Fibroblast of skin of left biceps (primary cell): ENCODE results near the gene ZP1.
A peak's percentile ranks its signal among the peaks of the same experiment; 100 is the strongest.

Experiments used
- DNase-seq, 2 experiments: peaks; one replicate each; pipeline ENCODE4 v3.0.0-alpha.2; 2013; ENCODE audit warnings: low read depth in 2 of 2

Gene ZP1

DNA sequence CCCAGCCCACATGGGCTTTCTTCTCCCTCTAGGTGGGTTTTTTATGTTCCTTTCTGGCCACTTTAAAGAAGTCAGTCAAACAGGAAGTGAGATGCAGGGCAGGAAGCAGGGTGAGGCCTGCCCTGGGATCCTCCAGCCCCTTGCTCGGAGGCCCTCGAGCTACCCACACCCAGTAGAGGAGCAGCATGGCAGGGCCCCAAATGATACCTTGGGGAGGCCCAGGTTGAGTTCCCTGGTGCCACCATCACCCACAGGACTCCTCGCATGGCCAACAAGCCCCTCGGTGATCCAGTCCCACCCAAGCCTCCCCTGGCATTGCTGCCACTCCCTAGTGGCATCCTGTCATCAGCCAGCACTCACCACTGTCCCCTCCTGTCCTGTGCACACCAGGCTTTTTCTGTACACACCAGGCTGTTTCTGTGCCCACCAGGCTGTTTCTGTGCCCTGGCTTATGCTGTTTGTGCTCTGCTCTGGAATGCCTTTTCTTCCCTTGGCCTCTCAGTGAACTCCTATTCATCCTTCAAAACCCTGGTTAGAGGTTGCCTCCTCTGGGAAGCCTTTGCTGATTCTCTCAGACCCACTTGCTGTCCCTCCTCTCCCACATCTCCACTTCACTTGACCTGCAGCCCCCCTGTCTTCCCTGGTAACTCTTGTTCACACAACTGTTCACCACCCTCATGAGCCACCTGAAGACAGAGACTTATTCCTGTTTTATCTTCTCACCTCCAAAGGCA, 8.4 kb upstream of the ZP1 start:
- DNase-seq, result no peak

DNA sequence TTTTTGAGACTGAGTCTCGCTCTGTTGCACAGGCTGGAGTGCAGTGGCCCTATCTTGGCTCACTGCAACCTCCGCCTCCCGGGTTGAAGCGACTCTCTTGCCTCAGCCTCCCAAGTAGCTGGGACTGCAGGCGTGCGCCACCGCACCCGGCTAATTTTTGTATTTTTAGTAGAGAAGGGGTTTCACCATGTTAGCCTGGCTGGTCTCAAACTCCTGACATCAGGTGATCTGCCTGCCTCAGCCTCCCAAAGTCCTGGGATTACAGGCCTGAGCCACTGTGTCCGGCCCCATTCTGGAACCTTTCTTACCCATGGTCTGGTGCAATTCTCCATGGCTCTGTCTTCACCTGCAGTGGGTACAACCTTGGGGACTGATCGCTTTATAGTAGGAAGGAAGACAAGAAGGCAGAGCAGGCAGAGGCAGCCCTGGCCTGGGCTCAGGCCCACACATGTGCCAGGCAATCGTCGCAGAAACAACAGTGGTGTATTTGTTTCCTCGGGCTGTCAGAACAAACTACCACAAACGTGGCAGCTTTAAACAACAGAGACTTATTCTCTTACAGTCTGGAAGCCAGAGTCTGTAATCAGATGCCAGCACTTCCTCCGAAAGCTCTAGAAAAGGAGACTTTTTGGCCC, 7.6 kb upstream of the ZP1 start:
- no peak for DNase-seq

DNA sequence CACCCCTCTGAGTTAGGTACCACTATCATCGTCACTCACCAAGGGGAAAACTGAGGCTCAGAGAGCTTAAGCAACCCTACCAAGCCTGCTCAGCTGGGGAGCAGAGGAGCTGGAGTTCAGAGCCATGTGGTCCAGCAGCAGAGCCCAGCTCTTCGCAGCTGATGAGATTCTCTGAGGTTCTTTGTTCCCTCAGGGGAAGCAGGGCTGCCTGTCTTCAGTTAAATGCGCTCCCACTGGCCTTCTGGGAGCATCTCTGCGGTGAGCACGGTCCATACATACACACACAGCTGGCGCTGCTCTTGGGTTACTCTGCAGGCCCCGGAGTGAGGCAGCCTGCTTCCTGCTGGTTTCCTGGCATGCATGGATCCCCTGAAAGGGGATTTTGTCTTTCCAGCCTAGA, 6.4 kb upstream of the ZP1 start:
- peak in 1 of 2 experiments; percentile 3 for DNase-seq

DNA sequence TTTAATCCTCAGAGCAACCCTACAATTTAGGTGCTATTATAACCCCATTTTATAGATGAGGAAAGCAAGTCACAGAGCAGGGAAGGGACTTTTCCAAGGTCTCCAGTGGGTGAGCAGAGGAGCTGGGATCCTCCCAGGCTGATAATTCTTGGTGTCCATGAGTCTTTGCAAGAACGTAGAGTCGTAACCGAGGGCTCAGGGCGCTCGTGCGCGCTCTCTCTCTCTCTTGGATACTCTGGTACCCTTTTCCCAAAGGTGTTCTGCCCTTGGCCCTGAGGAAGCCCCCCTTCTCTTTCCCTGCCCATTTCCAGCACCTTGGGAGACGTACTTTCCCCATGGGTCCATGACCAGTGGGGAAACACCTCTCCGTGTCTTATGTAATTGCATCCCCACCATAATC, 5.2 kb upstream of the ZP1 start:
- DNase-seq, result no peak

DNA sequence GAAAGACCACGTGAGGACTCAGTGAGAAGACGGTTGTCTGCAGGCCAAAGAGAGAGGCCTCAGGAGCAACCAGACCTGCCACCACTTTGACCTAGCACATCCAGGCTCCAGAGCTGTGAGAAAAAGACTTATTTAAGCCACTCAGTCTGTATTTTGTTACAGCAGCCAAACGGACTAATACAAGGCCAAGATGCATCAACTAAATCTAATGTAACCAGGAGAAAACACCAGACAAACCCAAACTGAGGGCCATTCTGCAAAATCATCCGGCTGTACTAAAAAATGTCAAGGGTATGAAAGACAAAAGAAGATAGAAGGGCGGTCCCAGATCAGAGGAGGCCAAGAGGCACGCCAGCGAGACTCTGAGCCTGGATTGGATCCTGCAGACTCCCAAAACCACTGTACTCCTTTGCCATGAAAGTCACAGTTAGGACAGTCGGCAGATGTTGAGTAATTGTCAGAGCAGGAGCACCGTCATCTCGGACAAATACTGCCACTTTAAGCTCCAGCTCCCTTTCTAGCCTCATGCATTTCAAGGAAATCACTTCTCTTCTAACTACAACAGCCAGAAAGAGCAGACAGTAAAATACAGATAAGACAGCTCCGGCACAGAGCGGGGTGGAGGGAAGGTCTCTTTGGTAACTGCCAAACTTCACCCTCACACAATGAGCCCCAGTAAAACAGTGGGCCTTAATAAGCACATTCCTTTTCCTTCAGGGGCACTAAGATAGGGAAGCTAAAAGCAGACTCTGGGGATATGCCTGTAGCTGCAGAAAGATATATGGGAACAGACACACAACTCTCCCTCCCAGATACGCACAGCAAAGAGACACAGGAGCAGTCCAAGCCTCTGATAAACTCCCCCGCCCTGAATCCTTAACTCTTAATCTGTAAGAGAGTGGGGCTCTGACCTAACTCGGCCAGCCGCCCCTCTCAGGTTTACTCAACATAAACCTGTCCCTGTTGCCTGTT, 3.5 kb upstream of the ZP1 start:
- DNase-seq, result no peak

DNA sequence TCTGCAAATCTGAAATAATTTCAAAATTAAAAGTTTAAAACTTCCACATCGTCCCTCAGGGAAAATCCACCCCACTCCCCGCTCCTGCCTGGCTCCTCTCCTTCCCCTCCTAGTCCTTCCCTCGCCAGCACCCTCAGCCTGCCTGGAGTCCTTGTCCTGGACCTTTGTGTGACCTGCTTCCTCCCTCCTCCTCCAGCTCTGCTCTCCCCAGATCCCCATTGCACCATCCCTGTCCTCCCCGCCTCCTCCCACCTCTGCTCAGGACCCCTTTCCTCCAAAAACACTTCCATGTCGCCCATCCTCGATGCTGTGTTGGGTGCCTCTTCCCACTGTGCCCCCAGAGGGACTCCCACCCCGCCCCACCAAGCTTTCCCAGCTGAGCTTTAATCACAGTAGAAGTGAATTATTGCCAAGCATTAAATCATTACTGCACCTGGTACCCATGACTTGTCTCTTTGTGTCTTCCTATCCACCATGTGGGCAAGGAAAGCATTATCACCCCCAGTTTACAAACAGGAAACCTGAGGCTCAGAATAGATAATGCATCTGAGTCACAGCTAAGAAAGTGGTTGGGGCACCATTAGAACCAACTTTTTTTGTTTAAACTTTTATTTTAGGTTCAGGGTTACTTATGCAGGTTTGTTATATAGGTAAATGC, 2.4 kb upstream of the ZP1 start:
- no peak for DNase-seq

DNA sequence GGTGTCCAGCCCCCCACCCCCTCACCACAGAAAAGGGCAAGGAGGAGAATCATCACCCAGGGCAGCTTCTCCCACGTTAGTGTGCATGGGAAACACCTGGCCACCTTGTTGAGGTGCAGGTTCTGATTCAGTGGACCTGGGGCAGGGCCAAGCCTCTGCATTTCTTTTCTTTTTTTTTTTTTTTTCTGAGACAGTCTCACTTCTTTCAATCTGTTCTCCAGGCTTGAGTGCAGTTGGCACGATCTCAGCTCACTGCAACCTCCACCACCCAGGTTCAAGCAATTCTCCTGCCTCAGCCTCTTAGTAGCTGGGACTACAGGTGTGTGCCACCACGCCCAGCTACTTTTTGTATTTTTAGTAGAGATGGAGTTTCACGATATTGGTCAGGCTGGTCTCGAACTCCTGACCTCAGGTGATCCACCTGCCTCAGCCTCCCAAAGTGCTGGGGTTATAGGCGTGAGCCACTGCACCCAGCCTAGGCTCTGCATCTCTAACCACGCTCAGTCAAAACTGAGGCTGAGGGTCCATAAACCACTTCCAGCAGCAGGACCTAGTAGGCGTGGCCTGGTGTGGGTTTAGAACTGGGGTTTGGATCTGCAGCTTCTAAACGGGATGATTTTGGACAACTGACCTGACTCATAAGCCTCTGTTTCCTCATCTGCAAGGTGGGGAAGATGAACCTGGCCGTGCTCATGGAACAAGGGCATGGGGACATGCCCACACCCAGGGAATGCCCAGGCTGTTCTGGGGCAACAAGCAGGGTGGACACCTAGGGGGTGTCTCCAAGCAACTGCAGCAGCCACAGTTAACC, 734 bp downstream of the ZP1 start:
- DNase-seq, result no peak

DNA sequence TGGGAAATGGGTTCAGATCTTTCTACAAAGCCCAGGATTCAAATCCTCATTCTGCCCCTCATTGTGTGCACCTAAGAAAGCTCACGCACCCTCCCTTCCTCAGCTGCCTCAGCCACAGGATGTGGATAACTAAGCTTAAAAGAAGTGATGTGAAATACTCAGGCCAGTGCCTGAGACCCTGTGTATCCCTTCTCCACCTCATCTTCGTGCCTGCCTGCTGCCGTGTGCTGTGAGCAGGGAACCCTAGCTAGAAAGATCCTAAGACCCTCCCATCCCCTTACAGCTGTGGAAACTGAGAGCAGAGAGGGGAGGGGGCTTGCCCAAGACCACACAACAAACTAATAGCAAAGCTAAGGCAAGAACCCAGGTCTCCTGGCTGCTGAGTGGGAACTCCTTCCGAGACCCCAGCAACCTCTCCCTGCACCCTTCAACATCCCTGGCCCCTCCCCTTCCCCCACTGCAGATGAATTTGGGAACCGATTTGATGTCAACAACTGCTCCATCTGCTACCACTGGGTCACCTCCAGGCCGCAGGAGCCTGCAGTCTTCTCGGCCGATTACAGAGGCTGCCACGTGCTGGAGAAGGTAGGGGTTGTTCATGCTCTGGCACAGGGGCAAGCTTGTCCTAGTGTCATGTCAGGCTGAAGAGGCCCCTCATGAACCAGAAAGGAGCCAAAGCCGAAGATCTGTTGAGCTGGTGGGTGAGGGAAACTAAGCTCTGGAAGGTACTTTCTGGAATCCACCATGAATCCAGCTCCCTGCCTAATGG, 1.5 kb downstream of the ZP1 start:
- DNase-seq, result no peak

DNA sequence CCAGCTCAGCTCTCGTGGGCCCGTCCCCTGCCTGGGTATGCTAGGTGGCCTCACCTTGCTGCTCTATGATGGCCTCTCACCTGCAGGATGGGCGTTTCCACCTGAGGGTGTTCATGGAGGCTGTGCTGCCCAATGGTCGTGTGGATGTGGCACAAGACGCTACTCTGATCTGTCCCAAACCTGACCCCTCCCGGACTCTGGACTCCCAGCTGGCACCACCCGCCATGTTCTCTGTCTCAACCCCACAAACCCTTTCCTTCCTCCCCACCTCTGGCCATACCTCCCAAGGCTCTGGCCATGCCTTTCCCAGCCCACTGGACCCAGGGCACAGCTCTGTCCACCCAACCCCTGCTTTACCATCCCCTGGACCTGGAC, 2.1 kb downstream of the ZP1 start:
- no peak for DNase-seq

DNA sequence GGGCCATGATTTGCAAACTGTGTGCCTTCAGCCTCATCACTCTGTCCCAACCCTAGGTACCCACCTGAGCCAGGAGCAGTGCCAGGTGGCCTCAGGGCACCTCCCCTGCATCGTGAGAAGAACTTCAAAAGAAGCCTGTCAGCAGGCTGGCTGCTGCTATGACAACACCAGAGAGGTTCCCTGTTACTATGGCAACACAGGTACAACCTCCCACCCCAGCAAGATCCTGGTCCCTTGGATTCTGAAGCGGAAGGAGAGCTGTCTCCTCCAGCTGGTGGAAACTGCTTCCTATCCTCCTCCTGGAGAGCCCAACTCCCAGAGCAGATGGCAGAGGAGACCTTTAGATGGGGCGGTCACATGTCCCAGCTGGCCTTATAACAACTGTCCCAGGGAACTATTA, 2.9 kb downstream of the ZP1 start:
- DNase-seq, result no peak

DNA sequence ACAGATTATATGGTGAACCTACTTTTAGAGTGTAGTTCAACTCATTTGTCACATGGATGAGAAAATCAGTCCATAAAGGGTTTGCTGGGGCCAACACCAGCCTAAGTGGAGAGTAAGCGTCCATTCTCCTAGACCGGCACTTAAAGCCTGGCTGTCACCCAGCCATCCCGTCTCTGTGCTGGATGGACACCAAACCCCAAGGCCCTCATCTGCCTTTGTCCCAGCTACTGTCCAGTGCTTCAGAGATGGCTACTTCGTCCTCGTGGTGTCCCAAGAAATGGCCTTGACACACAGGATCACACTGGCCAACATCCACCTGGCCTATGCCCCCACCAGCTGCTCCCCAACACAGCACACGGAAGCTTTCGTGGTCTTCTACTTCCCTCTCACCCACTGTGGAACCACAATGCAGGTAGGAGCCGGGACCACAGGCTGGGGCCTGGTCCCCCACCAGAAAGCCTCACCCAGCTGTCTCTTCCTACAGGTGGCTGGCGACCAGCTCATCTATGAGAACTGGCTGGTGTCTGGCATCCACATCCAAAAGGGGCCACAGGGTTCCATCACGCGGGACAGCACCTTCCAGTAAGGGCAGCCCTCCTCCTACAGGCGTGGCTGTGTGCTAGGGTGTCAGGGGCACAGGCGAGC, 3.5 kb downstream of the ZP1 start:
- no peak for DNase-seq

DNA sequence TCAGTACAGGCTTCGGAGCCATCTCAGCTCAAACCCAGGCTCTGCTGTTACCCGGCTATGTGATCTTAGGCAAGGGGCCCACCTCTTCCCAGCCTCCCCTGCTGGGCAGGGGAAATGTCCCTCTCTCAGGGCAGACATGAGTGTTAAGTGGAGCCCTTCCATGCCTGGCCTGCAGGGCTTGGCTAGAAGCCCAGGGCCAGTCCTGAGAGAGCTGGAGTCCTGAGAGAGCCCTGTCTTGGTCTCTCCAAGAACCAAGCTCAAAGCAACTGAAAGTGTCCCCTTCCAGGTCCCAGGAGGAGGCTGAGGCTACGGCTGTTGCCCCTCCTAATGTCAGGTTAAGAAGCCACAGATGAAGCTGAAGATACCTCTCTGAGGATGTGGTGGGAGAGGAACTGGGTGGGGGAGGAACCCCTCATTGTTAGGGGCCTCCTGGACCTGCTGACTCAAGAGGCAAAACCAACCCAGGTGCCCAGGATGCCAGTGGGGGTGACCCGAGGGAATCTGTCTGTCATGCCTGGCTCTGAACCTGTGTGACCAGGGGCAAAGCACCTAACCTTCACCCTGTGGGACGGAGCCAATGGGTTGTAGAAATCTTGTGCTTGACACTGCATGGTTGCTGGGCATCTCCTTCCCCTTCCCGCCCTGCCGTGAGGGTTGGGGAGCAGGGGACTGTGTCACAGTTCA, 4.2 kb downstream of the ZP1 start:
- no peak for DNase-seq

DNA sequence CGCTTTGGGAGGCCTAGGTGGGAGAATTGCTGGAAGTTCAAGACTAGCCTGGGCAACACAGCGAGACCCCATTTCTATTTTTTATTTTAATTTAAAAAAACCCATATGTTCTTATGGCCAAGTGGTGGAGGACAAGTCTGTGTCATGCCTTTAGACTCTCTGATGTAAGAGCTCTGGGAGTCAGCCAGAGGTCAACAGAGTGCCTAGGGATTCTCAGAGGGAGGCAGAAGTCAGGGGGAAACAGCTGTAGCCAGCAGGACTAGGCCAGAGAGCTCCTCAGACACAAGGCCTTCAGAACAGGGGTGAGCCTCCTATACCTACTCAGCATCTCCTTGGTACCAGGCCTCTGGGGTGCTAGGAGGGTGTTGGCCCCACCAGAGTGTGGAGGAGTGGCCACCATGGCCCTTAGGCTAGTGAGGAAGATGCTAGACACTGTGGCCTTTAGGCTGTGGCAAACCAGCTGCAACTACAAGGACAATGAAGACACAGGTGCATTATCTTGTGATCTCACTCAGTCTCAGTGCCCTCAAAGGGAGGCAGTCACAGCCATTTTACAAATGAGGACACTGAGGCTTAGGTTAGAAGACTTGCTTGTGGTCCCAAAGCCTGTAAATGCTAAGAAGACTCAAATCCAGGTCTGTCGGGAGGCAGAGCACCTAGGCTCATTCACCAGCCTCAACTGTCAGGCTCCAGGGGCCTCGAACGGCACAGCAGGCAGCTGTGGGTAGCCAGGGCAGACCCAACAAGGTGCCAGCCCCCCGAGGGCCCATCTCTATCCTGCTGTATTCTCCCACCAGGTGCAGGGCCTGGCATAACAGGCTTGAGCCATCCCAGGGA, 5.0 kb downstream of the ZP1 start:
- DNase-seq, result peak; percentile 16 to 18

DNA sequence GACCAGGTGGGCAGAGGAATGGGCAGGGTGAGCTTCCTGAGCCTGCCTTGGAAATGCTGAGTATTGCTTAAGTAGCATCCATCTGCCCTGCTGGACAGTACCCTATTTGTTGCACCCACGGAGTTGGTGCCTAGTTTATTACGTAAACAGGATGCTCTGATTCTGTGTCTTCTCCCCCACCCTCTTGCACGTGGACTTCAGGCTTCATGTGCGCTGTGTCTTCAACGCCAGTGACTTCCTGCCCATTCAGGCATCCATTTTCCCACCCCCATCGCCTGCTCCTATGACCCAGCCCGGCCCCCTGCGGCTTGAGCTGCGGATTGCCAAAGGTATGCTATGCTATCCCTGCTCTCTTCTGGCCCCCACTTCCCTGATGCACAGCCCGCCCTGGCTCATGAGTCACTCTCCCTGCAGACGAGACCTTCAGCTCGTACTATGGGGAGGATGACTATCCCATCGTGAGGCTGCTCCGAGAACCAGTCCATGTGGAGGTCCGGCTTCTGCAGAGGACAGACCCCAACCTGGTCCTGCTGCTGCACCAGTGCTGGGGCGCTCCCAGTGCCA, 5.7 kb downstream of the ZP1 start:
- DNase-seq, result peak; percentile 31 to 40

DNA sequence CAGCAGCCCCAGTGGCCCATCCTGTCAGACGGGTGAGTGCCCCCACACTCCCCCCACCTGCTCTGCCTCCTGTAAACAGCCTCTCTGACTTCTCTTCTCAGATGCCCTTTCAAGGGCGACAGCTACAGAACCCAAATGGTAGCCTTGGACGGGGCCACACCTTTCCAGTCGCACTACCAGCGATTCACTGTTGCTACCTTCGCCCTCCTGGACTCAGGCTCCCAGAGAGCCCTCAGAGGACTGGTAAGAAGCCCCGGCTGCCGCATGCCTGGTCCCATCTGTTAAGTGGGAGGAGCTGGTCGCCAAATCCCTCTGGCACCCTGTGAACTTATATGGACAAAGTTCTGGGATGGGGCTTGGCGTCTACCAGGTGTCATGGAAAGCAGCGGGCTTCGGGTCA, 6.2 kb downstream of the ZP1 start:
- DNase-seq, result no peak

DNA sequence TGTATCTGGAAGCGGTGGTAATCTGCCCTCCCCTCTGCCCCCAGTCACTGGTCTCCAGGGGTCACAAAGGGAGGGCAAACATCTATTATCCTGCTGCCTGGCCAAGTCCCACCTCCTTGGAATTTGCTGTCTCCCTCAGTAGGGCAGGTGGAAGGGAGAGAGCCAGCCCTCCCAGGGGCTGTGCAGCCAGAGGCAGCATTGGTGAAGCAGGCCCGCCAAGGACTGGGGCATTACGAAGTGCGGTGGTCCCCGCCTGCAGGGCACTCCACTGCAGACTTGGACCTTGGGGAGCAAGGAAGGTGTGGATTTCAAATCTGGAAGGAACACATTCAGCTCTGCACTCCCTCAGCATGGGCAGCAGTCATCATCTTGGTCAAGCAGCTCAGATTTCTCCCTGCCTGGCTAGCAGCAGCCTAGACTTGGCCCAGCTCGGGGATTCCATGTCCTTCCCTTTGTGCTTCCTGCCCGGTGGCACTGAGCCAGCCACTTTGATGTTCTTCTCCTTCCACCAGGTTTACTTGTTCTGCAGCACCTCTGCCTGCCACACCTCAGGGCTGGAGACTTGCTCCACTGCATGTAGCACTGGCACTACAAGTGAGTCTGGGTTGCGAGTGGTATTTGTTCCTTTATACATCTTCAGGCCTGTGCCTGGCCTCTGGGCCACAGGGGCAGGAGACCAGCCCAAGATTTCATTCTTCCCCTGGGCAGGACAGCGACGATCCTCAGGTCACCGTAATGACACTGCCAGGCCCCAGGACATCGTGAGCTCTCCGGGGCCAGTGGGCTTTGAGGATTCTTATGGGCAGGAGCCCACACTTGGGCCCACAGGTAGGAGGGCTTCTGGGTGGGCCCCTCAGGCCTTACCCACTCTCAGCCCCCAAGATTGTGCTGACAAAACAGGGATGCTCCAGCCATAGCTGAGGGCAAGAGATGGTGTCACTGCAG, 7.4 kb downstream of the ZP1 start:
- no peak for DNase-seq
